ENCODE measurements around the gene SPC24.

The SPC24 gene

DNA sequence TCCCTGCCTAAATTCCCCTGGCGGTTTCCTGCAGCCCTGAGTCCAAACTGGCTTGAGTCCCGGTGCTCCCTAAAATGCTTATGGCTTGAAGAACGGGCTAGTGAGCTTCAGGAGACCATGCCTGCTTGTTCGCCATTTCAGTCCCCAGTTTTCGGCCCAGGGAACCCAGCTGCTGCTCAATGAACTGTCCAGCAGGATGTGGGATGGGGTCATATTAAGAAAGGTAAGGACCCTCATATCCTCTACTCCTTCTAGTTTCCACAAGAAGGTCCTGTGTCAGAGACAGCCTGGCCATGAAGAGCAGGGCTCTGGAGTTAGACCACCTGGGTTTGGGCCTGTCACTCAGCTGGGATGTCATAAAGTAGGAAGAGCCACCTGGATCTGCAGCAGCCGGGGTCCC is 17.0 kb upstream of the SPC24 start:
- Histone ChIP-seq H3F3A (ENCODE audit: insufficient read depth) (no peaks in the 10 kb centered on the region), H3K4me2 (ENCODE audit: low read depth, low read length, poor library complexity, severe bottlenecking) (no peak overlapping the region), H3K9me2 (replicated peaks; ENCODE audit: insufficient read depth, low read length) (no peaks in the 10 kb centered on the region), H3K9me3 (ENCODE audit: insufficient read depth, low read length) (no peaks in the 10 kb centered on the region), H3K79me2 (ENCODE audit: insufficient read depth, low read length) (no peaks in the 10 kb centered on the region), H3K4me3 (ENCODE audit: insufficient read depth, low read length, poor library complexity, severe bottlenecking) (no peak overlapping the region), H2AFZ (ENCODE audit: low read depth, low read length, severe bottlenecking) (no peak overlapping the region), H3K36me3 (ENCODE audit: low read length) (no peaks in the 10 kb centered on the region), H3K27ac (ENCODE audit: low read depth, low read length) (no peak overlapping the region), H3K9ac (ENCODE audit: low read length) (no peak overlapping the region), H4K20me1 (ENCODE audit: low read depth, low read length) (no peaks in the 10 kb centered on the region), H3K27me3 (ENCODE audit: low read length) (no peaks in the 10 kb centered on the region)
- TF ChIP-seq, protein P1, sequence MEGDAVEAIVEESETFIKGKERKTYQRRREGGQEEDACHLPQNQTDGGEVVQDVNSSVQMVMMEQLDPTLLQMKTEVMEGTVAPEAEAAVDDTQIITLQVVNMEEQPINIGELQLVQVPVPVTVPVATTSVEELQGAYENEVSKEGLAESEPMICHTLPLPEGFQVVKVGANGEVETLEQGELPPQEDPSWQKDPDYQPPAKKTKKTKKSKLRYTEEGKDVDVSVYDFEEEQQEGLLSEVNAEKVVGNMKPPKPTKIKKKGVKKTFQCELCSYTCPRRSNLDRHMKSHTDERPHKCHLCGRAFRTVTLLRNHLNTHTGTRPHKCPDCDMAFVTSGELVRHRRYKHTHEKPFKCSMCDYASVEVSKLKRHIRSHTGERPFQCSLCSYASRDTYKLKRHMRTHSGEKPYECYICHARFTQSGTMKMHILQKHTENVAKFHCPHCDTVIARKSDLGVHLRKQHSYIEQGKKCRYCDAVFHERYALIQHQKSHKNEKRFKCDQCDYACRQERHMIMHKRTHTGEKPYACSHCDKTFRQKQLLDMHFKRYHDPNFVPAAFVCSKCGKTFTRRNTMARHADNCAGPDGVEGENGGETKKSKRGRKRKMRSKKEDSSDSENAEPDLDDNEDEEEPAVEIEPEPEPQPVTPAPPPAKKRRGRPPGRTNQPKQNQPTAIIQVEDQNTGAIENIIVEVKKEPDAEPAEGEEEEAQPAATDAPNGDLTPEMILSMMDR (IDR thresholded peaks at IDR 0.05; ENCODE audit: insufficient read depth, low read length, poor library complexity, severe bottlenecking), result no peak
- TF ChIP-seq EZH2phosphoT487 (conservative IDR thresholded peaks at IDR 0.05; ENCODE audit: low read length), result no peak

DNA sequence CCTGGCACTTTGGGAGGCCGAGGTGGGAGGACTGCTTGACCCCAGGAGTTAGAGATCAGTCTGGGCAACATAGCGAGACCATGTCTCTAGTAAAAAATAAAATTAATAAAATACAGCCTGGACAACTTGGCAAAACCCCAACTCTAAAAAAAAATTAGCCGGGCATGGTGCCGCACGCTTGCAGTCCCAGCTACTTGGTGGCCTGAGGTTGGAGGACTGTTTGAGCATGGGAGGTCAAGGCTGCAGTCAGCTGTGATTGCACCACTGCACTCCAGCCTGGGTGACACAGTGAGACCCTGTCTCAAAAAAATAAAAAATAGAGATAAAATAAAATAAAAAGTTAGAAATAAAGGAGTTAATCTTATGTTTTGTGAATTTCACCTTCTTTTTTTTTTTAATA is 15.6 kb upstream of the SPC24 start:
- Histone ChIP-seq H3K9me2 (replicated peaks; ENCODE audit: insufficient read depth, low read length) (no peaks in the 10 kb centered on the region), H2AFZ (ENCODE audit: low read depth, low read length, severe bottlenecking) (no peak overlapping the region), H3K27me3 (ENCODE audit: low read length) (no peaks in the 10 kb centered on the region), H3K27ac (ENCODE audit: low read depth, low read length) (no peak overlapping the region), H3K79me2 (ENCODE audit: insufficient read depth, low read length) (no peaks in the 10 kb centered on the region), H3K36me3 (ENCODE audit: low read length) (no peaks in the 10 kb centered on the region), H3K4me3 (ENCODE audit: insufficient read depth, low read length, poor library complexity, severe bottlenecking) (no peak overlapping the region), H4K20me1 (ENCODE audit: low read depth, low read length) (no peaks in the 10 kb centered on the region), H3K9ac (ENCODE audit: low read length) (no peak overlapping the region), H3F3A (ENCODE audit: insufficient read depth) (no peaks in the 10 kb centered on the region), H3K9me3 (ENCODE audit: insufficient read depth, low read length) (no peaks in the 10 kb centered on the region), H3K4me2 (ENCODE audit: low read depth, low read length, poor library complexity, severe bottlenecking) (no peak overlapping the region)
- TF ChIP-seq, protein P1 (IDR thresholded peaks at IDR 0.05; ENCODE audit: insufficient read depth, low read length, poor library complexity, severe bottlenecking), result no peak
- no peak for TF ChIP-seq EZH2phosphoT487 (conservative IDR thresholded peaks at IDR 0.05; ENCODE audit: low read length)

DNA sequence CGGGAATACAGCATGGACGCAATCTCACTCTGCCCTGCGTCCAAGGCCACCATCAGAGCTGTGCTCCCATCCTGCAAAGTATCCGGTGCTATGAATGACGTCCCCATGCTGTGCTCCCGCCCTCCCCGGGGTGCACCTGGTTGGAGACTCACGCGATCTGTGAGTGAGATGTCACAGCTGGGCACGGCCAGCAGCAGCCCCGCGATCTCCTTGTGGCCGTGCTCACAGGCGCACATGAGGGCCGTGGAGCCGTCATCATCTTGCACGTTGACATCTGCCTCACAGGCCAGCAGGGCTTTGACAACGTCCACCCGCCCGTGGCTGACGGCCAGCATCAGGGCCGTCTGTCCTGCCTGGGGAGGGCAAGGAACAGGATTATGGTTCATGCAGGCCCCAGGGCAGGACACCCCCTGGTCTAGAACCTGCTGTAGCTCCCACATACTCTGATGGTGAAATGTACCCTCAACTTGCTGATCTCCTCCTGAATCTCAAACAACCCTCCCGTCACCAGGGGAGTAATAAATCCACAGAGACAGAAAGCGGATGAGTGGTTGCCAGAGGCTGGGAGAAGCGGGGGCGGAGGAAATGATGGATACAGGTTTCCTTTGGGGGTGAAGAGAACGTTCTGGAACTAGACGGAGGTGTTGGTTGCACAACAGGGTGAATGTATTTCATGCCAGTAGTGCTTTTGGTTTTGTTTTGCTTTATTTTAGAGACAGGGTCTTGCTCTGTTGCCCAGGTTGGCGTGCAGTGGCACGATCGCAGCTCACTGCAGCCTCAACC is 14.5 kb upstream of the SPC24 start:
- H3K27me3 ChIP-seq (ENCODE audit: low read length), result no peaks in the 10 kb centered on the region
- H3K36me3 ChIP-seq (ENCODE audit: low read length), result no peaks in the 10 kb centered on the region
- TF ChIP-seq EZH2phosphoT487 (conservative IDR thresholded peaks at IDR 0.05; ENCODE audit: low read length), result no peak
- TF ChIP-seq, protein P1 (IDR thresholded peaks at IDR 0.05; ENCODE audit: insufficient read depth, low read length, poor library complexity, severe bottlenecking), result no peak
- H3F3A ChIP-seq (ENCODE audit: insufficient read depth), result no peaks in the 10 kb centered on the region
- H4K20me1 ChIP-seq (ENCODE audit: low read depth, low read length), result no peaks in the 10 kb centered on the region
- no peak overlapping the region for H3K9ac ChIP-seq (ENCODE audit: low read length)
- no peak overlapping the region for H3K4me2 ChIP-seq (ENCODE audit: low read depth, low read length, poor library complexity, severe bottlenecking)
- no peaks in the 10 kb centered on the region for H3K9me2 ChIP-seq (replicated peaks; ENCODE audit: insufficient read depth, low read length)
- H3K4me3 ChIP-seq (ENCODE audit: insufficient read depth, low read length, poor library complexity, severe bottlenecking), result no peak overlapping the region
- no peak overlapping the region for H3K27ac ChIP-seq (ENCODE audit: low read depth, low read length)
- no peak overlapping the region for H2AFZ ChIP-seq (ENCODE audit: low read depth, low read length, severe bottlenecking)
- H3K9me3 ChIP-seq (ENCODE audit: insufficient read depth, low read length), result no peaks in the 10 kb centered on the region
- no peaks in the 10 kb centered on the region for H3K79me2 ChIP-seq (ENCODE audit: insufficient read depth, low read length)
